Osteoblast (primary cell): ENCODE data around the gene POM121. TPM values are rescaled to one million over a fixed set of nuclear protein-coding genes. Genes with fewer than 3 reads are reported as not detected.
"Not testable (repeated sequence)": the region's sequence is repeated elsewhere in the genome, so short reads cannot be mapped to it uniquely, and the experiment has no call there.

Experiments
- DNase-seq: peaks from one replicate; pipeline ENCODE4 v3.0.0; 2011; ENCODE audit warnings: low spot score, mixed read lengths; ENCODE audit not compliant: insufficient read length; ENCODE audit errors: missing footprints
- H2AFZ ChIP-seq: 2 replicates; pipeline ENCODE4 v1.6.0; 2011; ENCODE audit warnings: mild to moderate bottlenecking, low read length
- H3K27ac ChIP-seq: 2 replicates; pipeline ENCODE4 v1.5.1; 2011; ENCODE audit warnings: mild to moderate bottlenecking, low read depth, low read length, moderate library complexity
- H3K27me3 ChIP-seq: 2 replicates; pipeline ENCODE4 v1.6.0; 2012; ENCODE audit warnings: mild to moderate bottlenecking, control low read depth, inconsistent platforms, low read length, moderate library complexity; ENCODE audit not compliant: insufficient read depth
- H3K36me3 ChIP-seq: 2 replicates; pipeline ENCODE4 v1.5.1; 2011; ENCODE audit warnings: mild to moderate bottlenecking, low read length, control low read depth, moderate library complexity; ENCODE audit not compliant: insufficient read depth
- H3K4me1 ChIP-seq: 2 replicates; pipeline ENCODE4 v1.5.1; 2011; ENCODE audit warnings: mild to moderate bottlenecking, low read length, control low read depth, moderate library complexity; ENCODE audit not compliant: insufficient read depth
- H3K4me2 ChIP-seq: 2 replicates; pipeline ENCODE4 v1.6.0; 2011; ENCODE audit warnings: mild to moderate bottlenecking, low read length; ENCODE audit not compliant: insufficient read depth
- H3K4me3 ChIP-seq: fragments of 200-600 bp; sonication (generic); 3 replicates; pipeline ENCODE4 v1.5.1; 2012; ENCODE audit warnings: mild to moderate bottlenecking, low read length, inconsistent platforms; ENCODE audit not compliant: insufficient read depth
- H3K79me2 ChIP-seq: 2 replicates; pipeline ENCODE4 v1.6.0; 2012; ENCODE audit warnings: mild to moderate bottlenecking, low read length, control low read depth, inconsistent platforms; ENCODE audit not compliant: insufficient read depth
- H3K9me3 ChIP-seq: 2 replicates; pipeline ENCODE4 v1.5.1; 2011; ENCODE audit warnings: low read depth, low read length, control low read depth
- H4K20me1 ChIP-seq: 2 replicates; pipeline ENCODE4 v1.6.0; 2012; ENCODE audit warnings: mild to moderate bottlenecking, low read length, control low read depth; ENCODE audit not compliant: insufficient read depth
- total RNA-seq: library from RNA; depleted of rRNA; stranded (reverse); fragments of >200 nt; gene quantifications from 2 replicates; pipeline ENCODE4 v1.2.3, GENCODE V29; 2012
- TF ChIP-seq, protein P1 (sequence below): IDR thresholded peaks from 2 replicates; pipeline ENCODE4 v1.5.1; 2011; ENCODE audit warnings: mild to moderate bottlenecking, low read depth, low read length, moderate library complexity; ENCODE audit errors: extremely low read depth

Gene POM121
- total RNA-seq, 1 donor, result 6.5 TPM

DNA sequence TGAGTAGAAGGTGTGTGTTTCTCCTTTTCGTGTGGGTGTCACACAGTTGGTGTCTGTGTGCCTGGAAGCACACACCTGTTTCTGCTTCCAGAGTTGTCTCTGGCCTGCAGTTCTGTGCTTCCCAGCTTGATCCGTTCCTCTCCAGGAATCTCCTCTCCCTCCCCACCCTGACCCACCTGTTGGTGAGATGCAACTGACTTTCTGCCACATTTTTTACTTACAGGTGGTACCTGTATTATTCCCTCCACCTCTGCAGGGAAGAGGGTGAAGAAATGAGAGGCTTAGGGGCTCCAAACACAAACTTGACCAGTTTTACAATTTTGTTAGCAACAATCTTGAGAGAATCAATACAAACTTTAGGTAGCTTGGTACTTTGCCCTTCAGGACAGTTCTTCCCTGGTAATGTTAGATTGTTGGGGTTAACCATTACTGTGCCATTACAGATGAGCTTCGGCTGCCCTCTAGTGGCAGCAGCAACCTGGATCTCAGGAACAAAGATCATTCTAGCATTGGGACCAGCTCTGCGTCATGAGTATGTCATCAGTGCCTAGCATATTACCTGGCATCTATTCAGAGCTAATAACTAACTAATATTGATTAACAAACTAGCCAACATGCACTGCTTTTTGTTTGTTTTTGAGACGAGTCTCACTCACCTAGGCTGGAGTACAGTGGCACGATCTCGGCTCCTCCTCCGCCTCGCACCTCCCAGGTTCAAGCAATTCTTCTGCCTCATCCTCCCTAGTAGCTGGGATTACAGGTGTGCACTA, 10.0 kb upstream of the POM121 start:
- Histone ChIP-seq H3K79me2 (peaks cover 36% of the 10 kb centered on the region), H3K27ac (peak overlapping the region; percentile 41)
- peak; percentile 42 for DNase-seq
- not testable (repeated sequence) for H3K36me3 ChIP-seq, H3K4me2 ChIP-seq, H2AFZ ChIP-seq, H3K4me1 ChIP-seq, H3K9me3 ChIP-seq, H3K4me3 ChIP-seq, H4K20me1 ChIP-seq, H3K27me3 ChIP-seq
- TF ChIP-seq, protein P1, sequence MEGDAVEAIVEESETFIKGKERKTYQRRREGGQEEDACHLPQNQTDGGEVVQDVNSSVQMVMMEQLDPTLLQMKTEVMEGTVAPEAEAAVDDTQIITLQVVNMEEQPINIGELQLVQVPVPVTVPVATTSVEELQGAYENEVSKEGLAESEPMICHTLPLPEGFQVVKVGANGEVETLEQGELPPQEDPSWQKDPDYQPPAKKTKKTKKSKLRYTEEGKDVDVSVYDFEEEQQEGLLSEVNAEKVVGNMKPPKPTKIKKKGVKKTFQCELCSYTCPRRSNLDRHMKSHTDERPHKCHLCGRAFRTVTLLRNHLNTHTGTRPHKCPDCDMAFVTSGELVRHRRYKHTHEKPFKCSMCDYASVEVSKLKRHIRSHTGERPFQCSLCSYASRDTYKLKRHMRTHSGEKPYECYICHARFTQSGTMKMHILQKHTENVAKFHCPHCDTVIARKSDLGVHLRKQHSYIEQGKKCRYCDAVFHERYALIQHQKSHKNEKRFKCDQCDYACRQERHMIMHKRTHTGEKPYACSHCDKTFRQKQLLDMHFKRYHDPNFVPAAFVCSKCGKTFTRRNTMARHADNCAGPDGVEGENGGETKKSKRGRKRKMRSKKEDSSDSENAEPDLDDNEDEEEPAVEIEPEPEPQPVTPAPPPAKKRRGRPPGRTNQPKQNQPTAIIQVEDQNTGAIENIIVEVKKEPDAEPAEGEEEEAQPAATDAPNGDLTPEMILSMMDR, result peak; percentile 73

DNA sequence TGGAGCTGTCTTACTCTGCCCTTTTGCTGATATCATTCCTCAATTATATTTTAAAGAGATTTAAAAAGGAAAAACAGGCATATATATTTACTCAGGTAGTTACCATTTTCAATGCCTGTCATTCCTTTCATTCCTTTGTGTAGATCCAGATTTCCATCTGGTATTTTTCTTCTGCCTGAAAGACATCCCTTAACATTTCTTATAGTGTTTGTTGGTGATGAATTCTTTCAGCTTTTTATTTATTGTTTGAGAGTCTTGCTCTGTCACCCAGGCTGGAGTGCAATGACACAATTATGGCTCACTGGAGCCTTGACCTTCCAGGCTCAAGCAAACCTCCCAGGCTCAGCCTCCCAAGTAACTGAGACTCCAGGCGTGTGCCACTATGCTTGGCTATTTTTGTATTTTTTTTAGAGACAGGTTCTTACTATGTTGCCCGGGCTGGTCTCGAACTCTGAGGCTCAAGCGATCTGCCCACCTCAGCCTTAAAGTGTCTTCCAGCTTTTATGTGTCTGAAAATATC, 5.6 kb upstream of the POM121 start:
- H3K4me3 ChIP-seq, result no peak overlapping the region
- peaks cover 65% of the 10 kb centered on the region for H3K79me2 ChIP-seq
- peak; percentile 15 for DNase-seq
- no peaks in the 10 kb centered on the region for H3K27me3 ChIP-seq
- TF ChIP-seq, protein P1, result no peak
- peaks cover 4% of the 10 kb centered on the region for H3K4me1 ChIP-seq
- H4K20me1 ChIP-seq, result peaks cover 8% of the 10 kb centered on the region
- H3K4me2 ChIP-seq, result no peak overlapping the region
- no peak overlapping the region for H3K27ac ChIP-seq
- peaks cover 7% of the 10 kb centered on the region for H3K36me3 ChIP-seq
- H3K9me3 ChIP-seq, result no peaks in the 10 kb centered on the region
- no peak overlapping the region for H2AFZ ChIP-seq

DNA sequence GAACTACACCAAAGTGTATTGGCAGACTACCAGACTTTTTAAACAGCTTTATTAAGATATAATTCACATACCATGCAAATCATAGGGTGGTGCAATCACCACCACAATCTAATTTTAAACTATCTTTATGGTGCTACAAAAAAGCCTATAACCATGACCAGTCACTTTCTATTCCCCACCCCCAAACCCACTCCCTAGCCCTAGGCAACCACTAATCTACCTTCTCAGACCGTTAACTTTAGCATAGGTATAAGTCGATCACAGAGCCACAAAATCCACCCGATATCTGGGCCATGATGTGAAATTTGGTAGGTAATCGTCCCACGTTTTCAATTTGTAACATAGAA, 536 bp upstream of the POM121 start:
- no peak for DNase-seq
- Histone ChIP-seq H4K20me1 (peaks cover 8% of the 10 kb centered on the region), H3K4me2 (peak overlapping the region; percentile 97), H3K4me1 (peaks cover 12% of the 10 kb centered on the region), H3K9me3 (no peaks in the 10 kb centered on the region), H3K79me2 (peaks cover 76% of the 10 kb centered on the region), H3K4me3 (peak overlapping the region; percentile 78), H2AFZ (peak overlapping the region; percentile 83), H3K36me3 (peaks cover 33% of the 10 kb centered on the region), H3K27me3 (no peaks in the 10 kb centered on the region), H3K27ac (peak overlapping the region; percentile 87)
- TF ChIP-seq, protein P1, result no peak

- H3K36me3 ChIP-seq, result peaks cover 43% of the 10 kb centered on the region
- peaks cover 11% of the 10 kb centered on the region for H3K4me1 ChIP-seq
- peaks cover 8% of the 10 kb centered on the region for H4K20me1 ChIP-seq
- peak overlapping the region; percentile 78 for H3K4me3 ChIP-seq
- H3K4me2 ChIP-seq, result peak overlapping the region; percentile 97
- H2AFZ ChIP-seq, result no peak overlapping the region
- DNase-seq, result peak; percentile 51
- TF ChIP-seq, protein P1, result no peak
- H3K9me3 ChIP-seq, result no peaks in the 10 kb centered on the region
- H3K27ac ChIP-seq, result peak overlapping the region; percentile 87
- H3K79me2 ChIP-seq, result peaks cover 67% of the 10 kb centered on the region
- no peaks in the 10 kb centered on the region for H3K27me3 ChIP-seq
Observed at GRCh38 chr7:72925546-72926120, 738 bp downstream of the POM121 start.

DNA sequence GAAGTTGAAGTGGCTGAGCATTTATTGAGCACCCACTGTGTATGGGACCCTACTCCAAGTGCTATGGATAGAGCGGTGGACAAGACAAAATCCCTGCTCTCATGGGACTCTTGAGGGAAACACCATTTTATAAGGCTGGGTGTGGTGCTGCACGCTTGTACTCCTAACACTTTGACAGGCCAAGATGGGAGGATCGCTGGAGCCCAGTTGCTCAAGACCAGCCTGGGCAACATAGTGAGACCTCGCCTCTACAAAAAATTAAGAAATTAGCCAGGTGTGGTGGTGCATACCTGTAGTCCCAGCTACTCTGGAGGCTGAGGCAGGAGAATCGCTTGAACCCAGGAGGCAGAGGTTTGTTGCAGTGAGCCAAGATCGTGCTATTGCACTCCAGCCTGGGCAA, 2.9 kb downstream of the POM121 start:
- not testable (repeated sequence) for H3K27me3 ChIP-seq, H3K4me3 ChIP-seq, H3K9me3 ChIP-seq, H2AFZ ChIP-seq, H3K4me2 ChIP-seq, DNase-seq, H4K20me1 ChIP-seq, H3K27ac ChIP-seq
- H3K4me1 ChIP-seq, result peaks cover 11% of the 10 kb centered on the region
- peaks cover 50% of the 10 kb centered on the region for H3K79me2 ChIP-seq
- peaks cover 53% of the 10 kb centered on the region for H3K36me3 ChIP-seq

GRCh38 chr7:72928216-72928615, 3.3 kb downstream of the POM121 start:
- DNase-seq, H3K4me2 ChIP-seq, H3K9me3 ChIP-seq, H2AFZ ChIP-seq, H3K27me3 ChIP-seq, H3K4me3 ChIP-seq, H3K27ac ChIP-seq, H4K20me1 ChIP-seq: not testable (repeated sequence)
- peaks cover 53% of the 10 kb centered on the region for H3K36me3 ChIP-seq
- peaks cover 11% of the 10 kb centered on the region for H3K4me1 ChIP-seq
- peaks cover 48% of the 10 kb centered on the region for H3K79me2 ChIP-seq
